Epithelial cell of proximal tubule (primary cell): ENCODE data around the gene XG. TPM values are rescaled to one million over a fixed set of nuclear protein-coding genes. Genes with fewer than 3 reads are reported as not detected.
"Not testable (repeated sequence)": the region's sequence is repeated elsewhere in the genome, so short reads cannot be mapped to it uniquely, and the experiment has no call there.

Source experiments
- DNase-seq: peaks from one replicate; pipeline ENCODE4 v3.0.0-alpha.2; 2011; ENCODE audit warnings: low read depth
- H3K4me3 ChIP-seq: 2 replicates; pipeline ENCODE4 v1.5.1; 2011; ENCODE audit warnings: low read depth, mild to moderate bottlenecking, low read length
- total RNA-seq: library from RNA; depleted of rRNA; stranded (reverse); fragments of >200 nt; gene quantifications from 2 replicates; pipeline ENCODE4 v1.2.3, GENCODE V29; 2015
- TF ChIP-seq, protein P1 (sequence below): conservative IDR thresholded peaks from 2 replicates; pipeline ENCODE4 v1.5.1; 2012; ENCODE audit warnings: low read depth, mild to moderate bottlenecking, low read length

XG gene
- total RNA-seq, 1 donor from 2014 or later, result not detected

DNA sequence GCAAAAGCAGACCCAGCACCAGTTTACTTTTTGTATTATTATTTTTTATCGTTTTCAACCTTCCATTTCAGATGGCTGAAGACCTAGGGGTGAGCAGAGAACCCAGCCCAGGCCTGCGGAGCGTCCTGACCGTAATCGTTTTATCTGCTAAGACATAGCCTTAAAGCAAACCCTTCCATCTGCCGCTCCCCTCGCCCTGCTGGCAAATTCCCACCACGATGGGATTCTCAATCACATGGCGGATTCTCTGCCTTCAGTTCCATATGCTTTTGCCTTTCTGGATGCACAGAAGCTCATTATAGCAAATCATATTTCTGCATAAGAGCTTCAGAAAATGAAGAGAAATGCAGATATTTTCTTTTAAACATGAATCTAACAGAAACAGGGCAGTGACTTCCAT, 18.6 kb upstream of the XG start:
- TF ChIP-seq, protein P1, sequence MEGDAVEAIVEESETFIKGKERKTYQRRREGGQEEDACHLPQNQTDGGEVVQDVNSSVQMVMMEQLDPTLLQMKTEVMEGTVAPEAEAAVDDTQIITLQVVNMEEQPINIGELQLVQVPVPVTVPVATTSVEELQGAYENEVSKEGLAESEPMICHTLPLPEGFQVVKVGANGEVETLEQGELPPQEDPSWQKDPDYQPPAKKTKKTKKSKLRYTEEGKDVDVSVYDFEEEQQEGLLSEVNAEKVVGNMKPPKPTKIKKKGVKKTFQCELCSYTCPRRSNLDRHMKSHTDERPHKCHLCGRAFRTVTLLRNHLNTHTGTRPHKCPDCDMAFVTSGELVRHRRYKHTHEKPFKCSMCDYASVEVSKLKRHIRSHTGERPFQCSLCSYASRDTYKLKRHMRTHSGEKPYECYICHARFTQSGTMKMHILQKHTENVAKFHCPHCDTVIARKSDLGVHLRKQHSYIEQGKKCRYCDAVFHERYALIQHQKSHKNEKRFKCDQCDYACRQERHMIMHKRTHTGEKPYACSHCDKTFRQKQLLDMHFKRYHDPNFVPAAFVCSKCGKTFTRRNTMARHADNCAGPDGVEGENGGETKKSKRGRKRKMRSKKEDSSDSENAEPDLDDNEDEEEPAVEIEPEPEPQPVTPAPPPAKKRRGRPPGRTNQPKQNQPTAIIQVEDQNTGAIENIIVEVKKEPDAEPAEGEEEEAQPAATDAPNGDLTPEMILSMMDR, result no peak
- no peak for DNase-seq
- H3K4me3 ChIP-seq, result no peak overlapping the region

GRCh38 chrX:2735270-2735669, 16.6 kb upstream of the XG start:
- no peak for DNase-seq
- no peak overlapping the region for H3K4me3 ChIP-seq
- TF ChIP-seq, protein P1, result no peak

- H3K4me3 ChIP-seq, result no peak overlapping the region
- no peak for DNase-seq
- TF ChIP-seq, protein P1, result no peak
Observed at GRCh38 chrX:2740672-2741071, 11.2 kb upstream of the XG start.

DNA sequence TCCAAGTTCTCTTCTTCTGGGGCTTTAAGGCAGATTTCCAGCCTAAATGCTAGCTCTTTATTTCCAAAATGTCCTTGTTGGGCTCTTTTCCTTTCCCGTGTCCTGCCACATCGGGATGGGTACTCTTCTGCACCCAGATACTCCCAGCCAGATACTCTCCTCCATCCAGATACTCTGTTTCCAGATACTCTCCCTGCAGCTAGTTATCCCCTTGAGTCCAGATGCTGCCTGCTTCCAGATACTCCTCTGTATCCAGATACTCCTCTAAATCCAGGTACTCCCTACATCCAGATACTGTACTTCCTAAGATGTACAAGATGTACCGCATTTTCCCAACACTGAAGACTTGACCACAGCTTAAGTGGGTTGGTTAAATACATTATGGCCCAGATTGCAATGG, 10.5 kb upstream of the XG start:
- H3K4me3 ChIP-seq, result no peak overlapping the region
- TF ChIP-seq, protein P1, result no peak
- no peak for DNase-seq

DNA sequence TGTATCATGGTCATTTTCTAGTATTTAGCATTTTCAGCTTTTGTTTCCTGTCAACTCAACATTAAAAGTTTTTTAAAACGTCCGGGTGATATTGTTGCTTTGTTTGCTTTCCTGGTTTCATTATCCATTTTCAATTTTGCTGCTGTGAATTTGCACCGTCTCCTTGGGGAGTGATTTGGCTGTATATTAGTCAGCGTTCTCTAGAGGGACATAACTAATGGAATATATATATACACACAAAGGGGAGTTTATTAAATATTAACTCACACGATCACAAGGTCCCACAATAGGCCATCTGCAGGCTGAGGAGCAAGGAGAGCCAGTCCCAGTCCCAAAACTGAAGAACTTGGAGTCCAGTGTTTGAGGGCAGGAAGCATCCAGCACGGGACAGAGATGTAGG, 5.6 kb upstream of the XG start:
- H3K4me3 ChIP-seq, DNase-seq: not testable (repeated sequence)

DNA sequence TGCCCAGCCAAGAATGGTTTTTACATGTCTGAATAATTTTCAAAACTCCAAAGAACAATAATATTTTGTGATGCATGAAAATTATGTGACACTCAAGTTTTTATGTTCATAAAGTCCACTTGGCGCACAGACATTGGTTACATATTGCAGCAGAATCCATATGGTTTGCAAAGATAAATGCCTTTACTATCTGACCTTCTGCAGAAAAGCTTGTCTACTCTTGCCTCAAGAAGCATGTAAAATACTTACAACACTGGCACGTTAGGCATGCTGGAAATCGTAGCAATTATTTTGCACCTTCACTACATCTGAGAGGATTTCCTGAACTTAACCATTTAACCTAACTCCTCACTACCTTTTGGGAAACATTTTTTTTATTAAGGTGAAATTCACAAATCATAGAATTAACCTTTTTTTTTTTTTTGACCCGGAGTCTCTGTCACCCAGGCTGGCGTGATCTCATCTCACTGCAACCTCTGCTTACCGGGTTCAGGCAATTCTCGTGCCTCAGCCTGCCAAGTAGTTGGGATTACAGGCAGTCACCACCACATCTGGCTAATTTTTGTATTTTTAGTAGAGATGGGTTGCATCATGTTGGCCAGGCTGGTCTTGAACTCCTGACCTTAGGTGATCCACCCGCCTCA, 3.5 kb upstream of the XG start:
- H3K4me3 ChIP-seq, result no peak overlapping the region
- TF ChIP-seq, protein P1, result no peak
- DNase-seq, result no peak

- DNase-seq, result no peak
- TF ChIP-seq, protein P1, result no peak
- no peak overlapping the region for H3K4me3 ChIP-seq
Observed at GRCh38 chrX:2748815-2749188, 3.0 kb upstream of the XG start.
